RCC 7860 (cell line): ENCODE data around the gene PHC2.

Experiments used
- DNase-seq: peaks from one replicate; pipeline ENCODE4 v3.0.0-alpha.2; 2015; ENCODE audit warnings: low spot score
- FAIRE-seq: peaks from 2 replicates; lab custom pipeline; 2012; peaks lifted over from hg19 to GRCh38; lab: Jason Lieb, UNC

Gene PHC2

GRCh38 chr1:33275706-33276572 is 155.0 kb downstream of the PHC2 start:
- no peak for DNase-seq
- FAIRE-seq: no peak

DNA sequence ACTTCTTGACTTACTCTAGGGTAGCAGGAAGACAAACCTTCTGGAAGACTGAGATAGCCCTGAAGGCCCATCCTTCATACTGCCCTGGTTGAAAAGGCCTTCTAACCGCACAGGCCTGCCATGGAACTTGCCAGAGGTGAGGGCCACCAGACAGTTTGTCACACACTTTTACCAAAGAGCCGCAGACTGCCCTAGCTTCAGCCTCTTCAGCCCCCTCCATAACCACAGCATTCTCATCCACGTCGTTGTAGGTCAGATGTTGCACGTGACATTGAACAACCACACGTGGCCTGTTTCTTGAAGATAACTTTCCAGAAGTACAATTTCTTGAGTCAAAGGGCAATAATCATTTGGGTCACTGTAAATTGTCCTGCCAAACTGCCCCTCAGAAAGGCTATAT is 155.7 kb downstream of the PHC2 start:
- FAIRE-seq: no peak
- DNase-seq: no peak

- no peak for FAIRE-seq
Measured at GRCh38 chr1:33274446-33274845, 156.4 kb downstream of the PHC2 start.

GRCh38 chr1:33273961-33274371 is 156.9 kb downstream of the PHC2 start:
- FAIRE-seq: no peak
- DNase-seq: no peak

More at GRCh38 chr1:33274446-33274845, 156.4 kb downstream of the PHC2 start:
- DNase-seq: no peak
